ENCODE data around the gene ZNF609.

ZNF609 gene

GRCh38 chr15:64501396-64501715 lies 41.0 kb downstream of the ZNF609 start:
- WGBS (ENCODE audit: extremely low coverage, insufficient coverage, low lambda C conversion rate), result no CpG with 5 or more reads among the region's 1 CpG
- H3K56ac ChIP-seq (ENCODE audit: low read length), result no peak overlapping the region
- H3K4me3 ChIP-seq (ENCODE audit: low read length), result no peak overlapping the region
- peaks cover 3% of the 10 kb centered on the region for H3K4me1 ChIP-seq (ENCODE audit: control insufficient read depth, low read depth, low read length)
- H3K4ac ChIP-seq (ENCODE audit: low read depth, low read length), result no peak overlapping the region
- peaks cover 5% of the 10 kb centered on the region for H3K36me3 ChIP-seq (ENCODE audit: control insufficient read depth, insufficient read depth, low read length)
- no peak overlapping the region for H4K8ac ChIP-seq (ENCODE audit: low read depth, low read length)
- H2BK120ac ChIP-seq (ENCODE audit: low read depth, low read length), result no peak overlapping the region
- H2BK15ac ChIP-seq (replicated peaks; ENCODE audit: low read depth), result no peak overlapping the region
- no peak overlapping the region for H3K23ac ChIP-seq (ENCODE audit: low read length)
- no peak overlapping the region for H3K9ac ChIP-seq (ENCODE audit: low read length)
- no peaks in the 10 kb centered on the region for H3K27me3 ChIP-seq (ENCODE audit: insufficient read depth, low read length, poor library complexity)
- no peak overlapping the region for H2AK5ac ChIP-seq (ENCODE audit: low read length)
- peaks cover 25% of the 10 kb centered on the region for H3K79me2 ChIP-seq (ENCODE audit: control insufficient read depth, insufficient read depth, low read length)
- no peak overlapping the region for H4K5ac ChIP-seq (ENCODE audit: low read length)
- peaks cover 27% of the 10 kb centered on the region for H3K79me1 ChIP-seq (ENCODE audit: low read length)
- no peak overlapping the region for H3K18ac ChIP-seq (ENCODE audit: low read length)
- no peak overlapping the region for H3K27ac ChIP-seq (ENCODE audit: low read depth, low read length)
- H3K4me2 ChIP-seq (ENCODE audit: low read length), result no peak overlapping the region
- DNase-seq, result no peak
- H2BK5ac ChIP-seq (ENCODE audit: low read length), result no peak overlapping the region

- Histone ChIP-seq H3K79me1 (ENCODE audit: low read length) (peaks cover 26% of the 10 kb centered on the region), H3K27me3 (ENCODE audit: insufficient read depth, low read length, poor library complexity) (no peaks in the 10 kb centered on the region), H3K79me2 (ENCODE audit: control insufficient read depth, insufficient read depth, low read length) (peaks cover 25% of the 10 kb centered on the region), H2AK5ac (ENCODE audit: low read length) (no peak overlapping the region), H2BK15ac (replicated peaks; ENCODE audit: low read depth) (no peak overlapping the region), H2BK120ac (ENCODE audit: low read depth, low read length) (no peak overlapping the region), H3K4ac (ENCODE audit: low read depth, low read length) (no peak overlapping the region), H4K8ac (ENCODE audit: low read depth, low read length) (no peak overlapping the region), H3K36me3 (ENCODE audit: control insufficient read depth, insufficient read depth, low read length) (peaks cover 5% of the 10 kb centered on the region), H4K5ac (ENCODE audit: low read length) (no peak overlapping the region), H3K18ac (ENCODE audit: low read length) (no peak overlapping the region), H3K23ac (ENCODE audit: low read length) (no peak overlapping the region), H3K56ac (ENCODE audit: low read length) (no peak overlapping the region), H3K27ac (ENCODE audit: low read depth, low read length) (no peak overlapping the region), H3K4me1 (ENCODE audit: control insufficient read depth, low read depth, low read length) (peaks cover 3% of the 10 kb centered on the region), H3K4me3 (ENCODE audit: low read length) (no peak overlapping the region), H2BK5ac (ENCODE audit: low read length) (no peak overlapping the region), H3K4me2 (ENCODE audit: low read length) (no peak overlapping the region), H3K9ac (ENCODE audit: low read length) (no peak overlapping the region)
- no peak for DNase-seq
- no CpG with 5 or more reads among the region's 2 CpGs for WGBS (ENCODE audit: extremely low coverage, insufficient coverage, low lambda C conversion rate)
Measured at GRCh38 chr15:64502151-64502550, 41.8 kb downstream of the ZNF609 start.

DNA sequence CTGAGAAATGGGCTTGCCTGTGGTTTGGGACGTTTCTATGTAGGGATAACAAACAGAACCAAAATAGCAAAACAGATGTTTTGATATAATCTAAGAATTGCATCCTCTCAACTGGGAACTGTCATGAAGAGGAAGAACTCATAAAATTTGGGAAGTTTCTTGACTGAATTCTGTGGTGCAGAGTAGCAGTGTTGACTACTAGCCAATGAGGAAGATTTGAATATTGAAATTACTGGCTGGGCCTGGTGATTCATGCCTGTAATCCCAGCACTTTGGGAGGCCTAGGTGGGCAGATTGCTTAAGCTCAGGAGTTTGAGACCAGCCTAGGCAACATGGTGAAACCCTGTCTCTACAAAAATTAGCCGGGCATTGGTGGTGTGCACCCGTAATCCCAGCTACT lies 42.2 kb downstream of the ZNF609 start:
- H2BK5ac ChIP-seq (ENCODE audit: low read length), result no peak overlapping the region
- H2AK5ac ChIP-seq (ENCODE audit: low read length), result no peak overlapping the region
- H3K4me3 ChIP-seq (ENCODE audit: low read length), result no peak overlapping the region
- H3K4me1 ChIP-seq (ENCODE audit: control insufficient read depth, low read depth, low read length), result peaks cover 3% of the 10 kb centered on the region
- H3K79me2 ChIP-seq (ENCODE audit: control insufficient read depth, insufficient read depth, low read length), result peaks cover 27% of the 10 kb centered on the region
- no peak overlapping the region for H3K18ac ChIP-seq (ENCODE audit: low read length)
- DNase-seq, result no peak
- no peak overlapping the region for H3K4me2 ChIP-seq (ENCODE audit: low read length)
- H2BK15ac ChIP-seq (replicated peaks; ENCODE audit: low read depth), result no peak overlapping the region
- no peak overlapping the region for H4K5ac ChIP-seq (ENCODE audit: low read length)
- no CpG with 5 or more reads among the region's 3 CpGs for WGBS (ENCODE audit: extremely low coverage, insufficient coverage, low lambda C conversion rate)
- no peak overlapping the region for H3K4ac ChIP-seq (ENCODE audit: low read depth, low read length)
- no peak overlapping the region for H3K9ac ChIP-seq (ENCODE audit: low read length)
- H4K8ac ChIP-seq (ENCODE audit: low read depth, low read length), result no peak overlapping the region
- H3K36me3 ChIP-seq (ENCODE audit: control insufficient read depth, insufficient read depth, low read length), result peaks cover 5% of the 10 kb centered on the region
- H3K79me1 ChIP-seq (ENCODE audit: low read length), result peaks cover 27% of the 10 kb centered on the region
- no peak overlapping the region for H3K27ac ChIP-seq (ENCODE audit: low read depth, low read length)
- H3K23ac ChIP-seq (ENCODE audit: low read length), result no peak overlapping the region
- H3K27me3 ChIP-seq (ENCODE audit: insufficient read depth, low read length, poor library complexity), result no peaks in the 10 kb centered on the region
- H3K56ac ChIP-seq (ENCODE audit: low read length), result no peak overlapping the region
- no peak overlapping the region for H2BK120ac ChIP-seq (ENCODE audit: low read depth, low read length)

- Histone ChIP-seq H3K36me3 (ENCODE audit: control insufficient read depth, insufficient read depth, low read length) (peaks cover 5% of the 10 kb centered on the region), H3K27ac (ENCODE audit: low read depth, low read length) (no peak overlapping the region), H2BK120ac (ENCODE audit: low read depth, low read length) (no peak overlapping the region)
Measured at GRCh38 chr15:64503197-64503596, 42.8 kb downstream of the ZNF609 start.

DNA sequence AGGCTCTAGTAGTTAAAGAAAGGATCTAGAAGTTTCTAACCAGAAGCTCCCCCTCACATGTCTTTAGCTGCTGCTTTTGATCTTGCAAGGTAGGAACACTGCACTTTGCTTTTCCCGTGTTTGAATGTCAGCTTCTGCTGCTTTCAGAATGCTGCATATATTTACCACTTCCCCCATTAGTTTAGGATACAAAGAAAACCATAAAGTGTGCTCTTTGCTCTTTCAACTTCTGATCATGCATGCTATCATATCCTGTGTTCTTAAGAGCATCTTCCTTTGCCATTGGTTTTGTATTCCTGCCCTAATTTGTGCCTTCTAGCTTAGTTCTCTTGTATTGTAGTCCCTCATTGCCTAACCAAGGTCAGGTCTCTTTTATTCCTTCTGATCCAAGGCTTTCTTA lies 43.3 kb downstream of the ZNF609 start:
- H3K79me2 ChIP-seq (ENCODE audit: control insufficient read depth, insufficient read depth, low read length), result peaks cover 26% of the 10 kb centered on the region
- no peak overlapping the region for H4K8ac ChIP-seq (ENCODE audit: low read depth, low read length)
- no peak overlapping the region for H3K9ac ChIP-seq (ENCODE audit: low read length)
- H3K23ac ChIP-seq (ENCODE audit: low read length), result no peak overlapping the region
- no peak overlapping the region for H3K4me3 ChIP-seq (ENCODE audit: low read length)
- no peak overlapping the region for H4K5ac ChIP-seq (ENCODE audit: low read length)
- peaks cover 5% of the 10 kb centered on the region for H3K36me3 ChIP-seq (ENCODE audit: control insufficient read depth, insufficient read depth, low read length)
- no peak overlapping the region for H3K4me2 ChIP-seq (ENCODE audit: low read length)
- no peak overlapping the region for H2BK120ac ChIP-seq (ENCODE audit: low read depth, low read length)
- H3K27ac ChIP-seq (ENCODE audit: low read depth, low read length), result no peak overlapping the region
- no peak overlapping the region for H3K18ac ChIP-seq (ENCODE audit: low read length)
- no peak for DNase-seq
- peaks cover 28% of the 10 kb centered on the region for H3K79me1 ChIP-seq (ENCODE audit: low read length)
- no peak overlapping the region for H2AK5ac ChIP-seq (ENCODE audit: low read length)
- no CpG with 5 or more reads among the region's 1 CpG for WGBS (ENCODE audit: extremely low coverage, insufficient coverage, low lambda C conversion rate)
- H3K4me1 ChIP-seq (ENCODE audit: control insufficient read depth, low read depth, low read length), result peaks cover 3% of the 10 kb centered on the region
- no peak overlapping the region for H2BK15ac ChIP-seq (replicated peaks; ENCODE audit: low read depth)
- H3K27me3 ChIP-seq (ENCODE audit: insufficient read depth, low read length, poor library complexity), result no peaks in the 10 kb centered on the region
- H2BK5ac ChIP-seq (ENCODE audit: low read length), result no peak overlapping the region
- H3K56ac ChIP-seq (ENCODE audit: low read length), result no peak overlapping the region
- H3K4ac ChIP-seq (ENCODE audit: low read depth, low read length), result no peak overlapping the region

More at GRCh38 chr15:64503197-64503596, 42.8 kb downstream of the ZNF609 start:
- Histone ChIP-seq H3K4me1 (ENCODE audit: control insufficient read depth, low read depth, low read length) (peaks cover 3% of the 10 kb centered on the region), H3K56ac (ENCODE audit: low read length) (no peak overlapping the region), H3K79me1 (ENCODE audit: low read length) (peaks cover 28% of the 10 kb centered on the region), H3K79me2 (ENCODE audit: control insufficient read depth, insufficient read depth, low read length) (peaks cover 28% of the 10 kb centered on the region), H4K8ac (ENCODE audit: low read depth, low read length) (no peak overlapping the region), H4K5ac (ENCODE audit: low read length) (no peak overlapping the region), H3K4me2 (ENCODE audit: low read length) (no peak overlapping the region), H3K23ac (ENCODE audit: low read length) (no peak overlapping the region), H3K9ac (ENCODE audit: low read length) (peak overlapping the region; percentile 39), H2AK5ac (ENCODE audit: low read length) (no peak overlapping the region), H3K4ac (ENCODE audit: low read depth, low read length) (no peak overlapping the region), H2BK15ac (replicated peaks; ENCODE audit: low read depth) (no peak overlapping the region), H3K18ac (ENCODE audit: low read length) (no peak overlapping the region), H3K4me3 (ENCODE audit: low read length) (no peak overlapping the region), H3K27me3 (ENCODE audit: insufficient read depth, low read length, poor library complexity) (no peaks in the 10 kb centered on the region), H2BK5ac (ENCODE audit: low read length) (no peak overlapping the region)
- WGBS (ENCODE audit: extremely low coverage, insufficient coverage, low lambda C conversion rate), result no CpG with 5 or more reads among the region's 4 CpGs
- peak; percentile 55 for DNase-seq

- peaks cover 11% of the 10 kb centered on the region for H3K79me1 ChIP-seq (ENCODE audit: low read length)
- no peak overlapping the region for H3K4ac ChIP-seq (ENCODE audit: low read depth, low read length)
- H4K8ac ChIP-seq (ENCODE audit: low read depth, low read length), result no peak overlapping the region
- no peak overlapping the region for H3K23ac ChIP-seq (ENCODE audit: low read length)
- H3K9ac ChIP-seq (ENCODE audit: low read length), result no peak overlapping the region
- no peak overlapping the region for H3K56ac ChIP-seq (ENCODE audit: low read length)
- H2BK5ac ChIP-seq (ENCODE audit: low read length), result no peak overlapping the region
- no peak overlapping the region for H3K4me3 ChIP-seq (ENCODE audit: low read length)
- H2AK5ac ChIP-seq (ENCODE audit: low read length), result no peak overlapping the region
- no peaks in the 10 kb centered on the region for H3K27me3 ChIP-seq (ENCODE audit: insufficient read depth, low read length, poor library complexity)
- H3K4me1 ChIP-seq (ENCODE audit: control insufficient read depth, low read depth, low read length), result peaks cover 3% of the 10 kb centered on the region
- no peak overlapping the region for H3K18ac ChIP-seq (ENCODE audit: low read length)
- H4K5ac ChIP-seq (ENCODE audit: low read length), result no peak overlapping the region
- WGBS (ENCODE audit: extremely low coverage, insufficient coverage, low lambda C conversion rate), result no CpG with 5 or more reads among the region's 3 CpGs
- DNase-seq, result no peak
- H2BK120ac ChIP-seq (ENCODE audit: low read depth, low read length), result no peak overlapping the region
- H3K27ac ChIP-seq (ENCODE audit: low read depth, low read length), result no peak overlapping the region
- H2BK15ac ChIP-seq (replicated peaks; ENCODE audit: low read depth), result no peak overlapping the region
- H3K79me2 ChIP-seq (ENCODE audit: control insufficient read depth, insufficient read depth, low read length), result peaks cover 17% of the 10 kb centered on the region
- H3K36me3 ChIP-seq (ENCODE audit: control insufficient read depth, insufficient read depth, low read length), result no peaks in the 10 kb centered on the region
- H3K4me2 ChIP-seq (ENCODE audit: low read length), result no peak overlapping the region
Measured at GRCh38 chr15:64507293-64507802, 47.0 kb downstream of the ZNF609 start.

All from mesendoderm (in vitro differentiated cells).